PC-9 (cell line): Measurements from ENCODE around the gene FOLR2.

Experiments used
- EZH2 ChIP-seq: fragments of 200-600 bp; sonication (generic); IDR thresholded peaks from 2 replicates; pipeline ENCODE4 v1.8.0; 2017; ENCODE audit warnings: antibody characterized with exemption, low read depth
- TF ChIP-seq, protein P1 (sequence below): fragments of 200-600 bp; sonication (generic); conservative IDR thresholded peaks from 2 replicates; pipeline ENCODE4 v1.6.1; 2017; ENCODE audit warnings: mixed run types, antibody characterized with exemption, mild to moderate bottlenecking, moderate library complexity

DNA sequence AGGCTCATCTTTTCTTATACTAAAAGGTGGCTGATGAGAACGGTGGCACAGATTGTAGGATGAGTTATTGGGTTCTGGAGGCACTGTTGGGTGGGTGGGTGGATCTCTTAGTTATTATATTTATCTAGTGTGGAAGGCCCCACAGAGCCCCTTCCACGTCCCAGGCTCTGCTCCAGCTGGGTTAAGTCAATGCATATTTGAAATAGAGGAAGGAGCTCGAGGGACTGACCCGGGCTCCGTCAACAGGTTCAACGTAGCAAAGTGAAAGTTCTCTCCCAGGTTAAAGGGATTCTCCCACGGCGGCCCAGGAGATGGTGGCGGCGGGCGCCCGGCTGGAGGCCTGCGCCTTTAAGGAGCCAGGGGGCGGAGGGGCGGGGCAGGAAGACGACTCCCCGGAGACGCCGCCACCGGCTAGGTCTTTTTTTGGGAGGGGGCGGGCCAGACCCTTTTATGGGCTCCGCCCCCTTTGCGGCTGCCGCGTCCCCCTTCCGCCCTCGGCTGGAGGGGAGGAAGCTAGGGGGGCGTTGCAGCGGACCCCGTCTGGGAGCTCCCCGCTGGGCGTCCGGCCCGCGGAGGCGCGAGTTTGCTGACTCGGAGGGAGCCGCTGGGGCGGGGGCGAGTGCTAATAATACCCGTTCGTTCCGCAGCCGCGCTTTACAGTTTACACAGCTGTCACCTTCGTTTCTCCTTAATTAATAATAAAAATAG lies 6.5 kb downstream of the FOLR2 start:
- TF ChIP-seq, protein P1, sequence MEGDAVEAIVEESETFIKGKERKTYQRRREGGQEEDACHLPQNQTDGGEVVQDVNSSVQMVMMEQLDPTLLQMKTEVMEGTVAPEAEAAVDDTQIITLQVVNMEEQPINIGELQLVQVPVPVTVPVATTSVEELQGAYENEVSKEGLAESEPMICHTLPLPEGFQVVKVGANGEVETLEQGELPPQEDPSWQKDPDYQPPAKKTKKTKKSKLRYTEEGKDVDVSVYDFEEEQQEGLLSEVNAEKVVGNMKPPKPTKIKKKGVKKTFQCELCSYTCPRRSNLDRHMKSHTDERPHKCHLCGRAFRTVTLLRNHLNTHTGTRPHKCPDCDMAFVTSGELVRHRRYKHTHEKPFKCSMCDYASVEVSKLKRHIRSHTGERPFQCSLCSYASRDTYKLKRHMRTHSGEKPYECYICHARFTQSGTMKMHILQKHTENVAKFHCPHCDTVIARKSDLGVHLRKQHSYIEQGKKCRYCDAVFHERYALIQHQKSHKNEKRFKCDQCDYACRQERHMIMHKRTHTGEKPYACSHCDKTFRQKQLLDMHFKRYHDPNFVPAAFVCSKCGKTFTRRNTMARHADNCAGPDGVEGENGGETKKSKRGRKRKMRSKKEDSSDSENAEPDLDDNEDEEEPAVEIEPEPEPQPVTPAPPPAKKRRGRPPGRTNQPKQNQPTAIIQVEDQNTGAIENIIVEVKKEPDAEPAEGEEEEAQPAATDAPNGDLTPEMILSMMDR: peak; percentile 68; the same call in 1 of the 2 replicates
- no peak for TF ChIP-seq EZH2
